GM18498 (cell line): Measurements from ENCODE around the gene SLC2A13.

ENCODE experiments used
- ATAC-seq: cut with Tn5 transposase; IDR thresholded peaks from one replicate; pipeline ENCODE4 v1.9.1; 2021; ENCODE audit warnings: mild to moderate bottlenecking, moderate library complexity; ENCODE audit not compliant: unreplicated experiment

Gene SLC2A13

GRCh38 chr12:40002178-40003169 is 103.4 kb downstream of the SLC2A13 start:
- ATAC-seq = no peak

- ATAC-seq = no peak
Observed at GRCh38 chr12:40001406-40001805, 104.5 kb downstream of the SLC2A13 start.

GRCh38 chr12:40000884-40001283 is 105.0 kb downstream of the SLC2A13 start:
- ATAC-seq = no peak

- no peak for ATAC-seq
Observed at GRCh38 chr12:39993268-39993667, 112.6 kb downstream of the SLC2A13 start.

- ATAC-seq = peak; percentile 96
Observed at GRCh38 chr12:39990122-39991101, 115.5 kb downstream of the SLC2A13 start.

- ATAC-seq = no peak
Observed at GRCh38 chr12:39989501-39989900, 116.4 kb downstream of the SLC2A13 start.

GRCh38 chr12:39988574-39988973 is 117.3 kb downstream of the SLC2A13 start:
- ATAC-seq = no peak

GRCh38 chr12:39986674-39987073 is 119.2 kb downstream of the SLC2A13 start:
- ATAC-seq = no peak

GRCh38 chr12:39984670-39985069 is 121.2 kb downstream of the SLC2A13 start:
- no peak for ATAC-seq

GRCh38 chr12:39975374-39975918 is 130.4 kb downstream of the SLC2A13 start:
- ATAC-seq = no peak

GRCh38 chr12:39972119-39972518 is 133.8 kb downstream of the SLC2A13 start:
- no peak for ATAC-seq

GRCh38 chr12:39971348-39971747 is 134.5 kb downstream of the SLC2A13 start:
- ATAC-seq = no peak

- no peak for ATAC-seq
Observed at GRCh38 chr12:39966721-39967120, 139.2 kb downstream of the SLC2A13 start.

GRCh38 chr12:39966256-39966655 is 139.6 kb downstream of the SLC2A13 start:
- no peak for ATAC-seq

GRCh38 chr12:39959467-39959866 is 146.4 kb downstream of the SLC2A13 start:
- ATAC-seq = no peak

GRCh38 chr12:39959031-39959430 is 146.8 kb downstream of the SLC2A13 start:
- ATAC-seq = no peak

- no peak for ATAC-seq
Observed at GRCh38 chr12:39958377-39958776, 147.5 kb downstream of the SLC2A13 start.

- no peak for ATAC-seq
Observed at GRCh38 chr12:39956725-39957124, 149.2 kb downstream of the SLC2A13 start.

- no peak for ATAC-seq
Observed at GRCh38 chr12:39946361-39947280, 159.3 kb downstream of the SLC2A13 start.

GRCh38 chr12:39937119-39937518 is 168.8 kb downstream of the SLC2A13 start:
- no peak for ATAC-seq
